ENCODE data around the gene DSC1. TPM values are rescaled to one million over a fixed set of nuclear protein-coding genes. Genes with fewer than 3 reads are reported as not detected.

The DSC1 gene
- polyA plus RNA-seq, 4 donors, result 0.03 TPM; not detected in 3

- H3K27ac ChIP-seq (ENCODE audit: low read depth in 1 of 3, low read length in 2 of 3), result no peak overlapping the region
- H3K4me3 ChIP-seq (ENCODE audit: low read depth in 1 of 3, low read length in 3 of 3), result no peak overlapping the region
- DNase-seq (no peak), FAIRE-seq (no peak)
- WGBS, 3 donors, result 80 to 95% (median 84%) methylated on average over 2 of the region's 2 CpGs
- H3K36me3 ChIP-seq (ENCODE audit: control insufficient read depth in 3 of 3, insufficient read depth in 2 of 3, low read depth in 1 of 3, low read length in 3 of 3), result no peaks in the 10 kb centered on the region
- no peaks in the 10 kb centered on the region for H3K27me3 ChIP-seq (ENCODE audit: control insufficient read depth in 3 of 3, insufficient read depth in 3 of 3, low read length in 3 of 3)
- no peaks in the 10 kb centered on the region for H3K4me1 ChIP-seq (ENCODE audit: control insufficient read depth in 3 of 3, insufficient read depth in 2 of 3, low read depth in 1 of 3, low read length in 2 of 3)
- no peaks in the 10 kb centered on the region for H3K9me3 ChIP-seq (ENCODE audit: control insufficient read depth in 2 of 2, insufficient read depth in 1 of 2, low read depth in 1 of 2, low read length in 1 of 2)
Measured at GRCh38 chr18:31112804-31113203, 49.9 kb downstream of the DSC1 start.

- Histone ChIP-seq H3K36me3 (ENCODE audit: control insufficient read depth in 3 of 3, insufficient read depth in 2 of 3, low read depth in 1 of 3, low read length in 3 of 3) (peaks cover 0 to 2% (median 0%) of the 10 kb centered on the region in 3 donors), H3K27ac (ENCODE audit: low read depth in 1 of 3, low read length in 2 of 3) (no peak overlapping the region), H3K27me3 (ENCODE audit: control insufficient read depth in 3 of 3, insufficient read depth in 3 of 3, low read length in 3 of 3) (peaks cover 0 to 6% (median 0%) of the 10 kb centered on the region in 3 donors), H3K9me3 (ENCODE audit: control insufficient read depth in 2 of 2, insufficient read depth in 1 of 2, low read depth in 1 of 2, low read length in 1 of 2) (no peaks in the 10 kb centered on the region), H3K4me1 (ENCODE audit: control insufficient read depth in 3 of 3, insufficient read depth in 2 of 3, low read depth in 1 of 3, low read length in 2 of 3) (peaks cover 0 to 5% (median 0%) of the 10 kb centered on the region in 3 donors), H3K4me3 (ENCODE audit: low read depth in 1 of 3, low read length in 3 of 3) (no peak overlapping the region)
- FAIRE-seq (no peak), DNase-seq (no peak)
- 86 to 94% (median 92%) methylated on average over 3 of the region's 3 CpGs for WGBS, 3 donors
Measured at GRCh38 chr18:31105733-31106132, 56.9 kb downstream of the DSC1 start.

- peaks cover 0 to 2% (median 0%) of the 10 kb centered on the region in 3 donors for H3K36me3 ChIP-seq (ENCODE audit: control insufficient read depth in 3 of 3, insufficient read depth in 2 of 3, low read depth in 1 of 3, low read length in 3 of 3)
- peaks cover 0 to 7% (median 3%) of the 10 kb centered on the region in 3 donors for H3K27me3 ChIP-seq (ENCODE audit: control insufficient read depth in 3 of 3, insufficient read depth in 3 of 3, low read length in 3 of 3)
- H3K9me3 ChIP-seq (ENCODE audit: control insufficient read depth in 2 of 2, insufficient read depth in 1 of 2, low read depth in 1 of 2, low read length in 1 of 2), result no peaks in the 10 kb centered on the region
- no peak overlapping the region for H3K27ac ChIP-seq (ENCODE audit: low read depth in 1 of 3, low read length in 2 of 3)
- DNase-seq (no peak), FAIRE-seq (no peak)
- H3K4me3 ChIP-seq (ENCODE audit: low read depth in 1 of 3, low read length in 3 of 3), result no peak overlapping the region
- 77 to 91% (median 82%) methylated on average over 3 of the region's 3 CpGs for WGBS, 3 donors
- H3K4me1 ChIP-seq (ENCODE audit: control insufficient read depth in 3 of 3, insufficient read depth in 2 of 3, low read depth in 1 of 3, low read length in 2 of 3), result peaks cover 0 to 10% (median 0%) of the 10 kb centered on the region in 3 donors
Measured at GRCh38 chr18:31104444-31104843, 58.2 kb downstream of the DSC1 start.

DNA sequence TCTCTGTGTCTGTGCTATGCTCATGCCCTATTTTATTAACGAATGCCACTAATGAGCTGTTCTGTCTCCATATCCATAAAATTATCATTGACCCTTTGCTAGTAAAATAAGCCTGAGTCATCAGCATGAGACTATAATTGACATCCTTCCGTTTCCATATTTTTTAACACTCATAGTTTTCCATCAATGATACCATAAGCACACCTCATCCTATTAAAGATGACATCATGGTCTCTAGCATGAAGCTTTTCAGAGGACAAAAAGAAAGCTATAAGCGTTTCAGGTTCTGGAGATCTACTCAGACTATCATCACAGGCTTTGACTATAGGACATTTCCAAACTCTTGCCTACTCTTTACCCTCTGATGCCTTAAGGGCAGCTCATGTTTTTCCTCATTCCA is 59.2 kb downstream of the DSC1 start:
- DNase-seq (peak; percentile 8 to 25), FAIRE-seq (no peak)
- no peak overlapping the region for H3K27ac ChIP-seq (ENCODE audit: low read depth in 1 of 3, low read length in 2 of 3)
- H3K27me3 ChIP-seq (ENCODE audit: control insufficient read depth in 3 of 3, insufficient read depth in 3 of 3, low read length in 3 of 3), result peaks cover 0 to 7% (median 3%) of the 10 kb centered on the region in 3 donors
- peaks cover 0 to 2% (median 0%) of the 10 kb centered on the region in 3 donors for H3K36me3 ChIP-seq (ENCODE audit: control insufficient read depth in 3 of 3, insufficient read depth in 2 of 3, low read depth in 1 of 3, low read length in 3 of 3)
- no peak overlapping the region for H3K4me3 ChIP-seq (ENCODE audit: low read depth in 1 of 3, low read length in 3 of 3)
- 64 to 80% (median 76%) methylated on average over 3 of the region's 3 CpGs for WGBS, 3 donors
- no peaks in the 10 kb centered on the region for H3K9me3 ChIP-seq (ENCODE audit: control insufficient read depth in 2 of 2, insufficient read depth in 1 of 2, low read depth in 1 of 2, low read length in 1 of 2)
- H3K4me1 ChIP-seq (ENCODE audit: control insufficient read depth in 3 of 3, insufficient read depth in 2 of 3, low read depth in 1 of 3, low read length in 2 of 3), result peaks cover 0 to 10% (median 0%) of the 10 kb centered on the region in 3 donors

DNA sequence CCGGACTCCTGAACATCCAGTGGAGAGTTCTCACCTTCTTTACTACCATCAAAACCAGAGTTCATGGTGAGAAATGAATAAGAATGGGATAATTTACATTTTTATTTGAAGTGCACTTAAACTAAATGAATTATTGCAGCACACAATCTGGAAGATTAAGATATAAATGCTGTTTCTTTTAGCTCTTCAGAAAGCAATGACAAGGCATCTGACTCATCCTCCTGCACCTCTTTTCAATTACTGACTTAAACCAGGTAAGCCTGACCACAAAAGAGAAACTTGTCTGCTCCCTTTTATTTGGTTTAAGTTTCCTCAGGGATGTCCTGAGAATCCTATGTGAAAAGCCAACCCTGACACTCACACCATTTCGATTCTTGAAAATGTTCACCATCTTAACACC is 59.7 kb downstream of the DSC1 start:
- Histone ChIP-seq H3K27me3 (ENCODE audit: control insufficient read depth in 3 of 3, insufficient read depth in 3 of 3, low read length in 3 of 3) (peaks cover 0 to 7% (median 3%) of the 10 kb centered on the region in 3 donors), H3K36me3 (ENCODE audit: control insufficient read depth in 3 of 3, insufficient read depth in 2 of 3, low read depth in 1 of 3, low read length in 3 of 3) (peaks cover 0 to 2% (median 0%) of the 10 kb centered on the region in 3 donors), H3K4me3 (ENCODE audit: low read depth in 1 of 3, low read length in 3 of 3) (peak overlapping the region in 1 of 3 donors; percentile 73), H3K27ac (ENCODE audit: low read depth in 1 of 3, low read length in 2 of 3) (peak overlapping the region in 1 of 3 donors; percentile 100), H3K9me3 (ENCODE audit: control insufficient read depth in 2 of 2, insufficient read depth in 1 of 2, low read depth in 1 of 2, low read length in 1 of 2) (no peaks in the 10 kb centered on the region), H3K4me1 (ENCODE audit: control insufficient read depth in 3 of 3, insufficient read depth in 2 of 3, low read depth in 1 of 3, low read length in 2 of 3) (peaks cover 0 to 10% (median 0%) of the 10 kb centered on the region in 3 donors)
- WGBS, 3 donors, result 82 to 90% (median 84%) methylated on average over 2 of the region's 2 CpGs
- no peak for FAIRE-seq
- DNase-seq, result peak in 1 of 2 donors; percentile 29

DNA sequence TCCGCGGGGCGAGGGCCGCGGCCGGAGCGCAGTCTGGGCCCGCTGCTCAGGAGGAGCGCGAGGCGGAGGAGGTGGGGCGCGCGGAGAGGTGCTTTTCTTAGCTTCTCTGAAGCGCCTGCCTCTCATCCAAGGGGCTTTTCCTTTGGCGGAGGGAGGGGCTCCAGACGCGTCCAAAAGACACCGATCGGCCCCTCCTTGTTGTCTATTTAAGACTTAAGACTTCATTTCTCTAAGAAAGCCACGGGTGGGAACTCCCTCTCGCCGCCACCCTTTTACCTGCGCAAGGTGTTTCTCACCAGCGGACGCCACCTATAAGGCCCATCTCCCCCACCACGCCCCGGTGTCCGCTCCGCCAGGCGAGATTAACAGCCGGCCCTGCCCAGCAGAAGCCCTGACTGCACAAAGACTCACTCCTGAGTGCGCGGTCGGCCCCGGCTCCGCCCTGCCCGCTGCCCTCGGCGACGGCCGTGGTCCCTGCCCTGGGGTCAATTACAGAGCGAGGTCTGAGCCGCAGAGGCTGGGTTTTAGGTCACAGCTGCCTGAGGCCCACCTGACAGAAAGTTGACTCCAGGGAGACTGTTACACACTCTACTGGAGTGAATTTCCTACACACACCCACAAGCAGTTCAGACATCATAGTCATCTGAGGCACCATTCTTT is 60.5 kb downstream of the DSC1 start, which contains the start of gene DSC2:
DSC2 (minus strand) TSS at position 397 of the 660 bp plus-strand sequence. CDS start 450 bp downstream, outside the sequence.
- DNase-seq, result peak; percentile 81 to 90
- Histone ChIP-seq H3K4me3 (ENCODE audit: low read depth in 1 of 3, low read length in 3 of 3) (peak within 1 kb of the TSS; percentile 71 to 82 (median 73)), H3K9me3 (ENCODE audit: control insufficient read depth in 2 of 2, insufficient read depth in 1 of 2, low read depth in 1 of 2, low read length in 1 of 2) (no peaks in the 10 kb centered on the region), H3K36me3 (ENCODE audit: control insufficient read depth in 3 of 3, insufficient read depth in 2 of 3, low read depth in 1 of 3, low read length in 3 of 3) (peaks cover 0 to 2% (median 0%) of the 10 kb centered on the region in 3 donors), H3K27ac (ENCODE audit: low read depth in 1 of 3, low read length in 2 of 3) (peak within 1 kb of the TSS; percentile 93 to 100 (median 99)), H3K27me3 (ENCODE audit: control insufficient read depth in 3 of 3, insufficient read depth in 3 of 3, low read length in 3 of 3) (peaks cover 0 to 7% (median 3%) of the 10 kb centered on the region in 3 donors), H3K4me1 (ENCODE audit: control insufficient read depth in 3 of 3, insufficient read depth in 2 of 3, low read depth in 1 of 3, low read length in 2 of 3) (peaks cover 0 to 10% (median 0%) of the 10 kb centered on the region in 3 donors)
- FAIRE-seq, result no peak
- 3 to 8% (median 5%) methylated on average over 40 to 44 of the region's 44 CpGs for WGBS, 3 donors

DNA sequence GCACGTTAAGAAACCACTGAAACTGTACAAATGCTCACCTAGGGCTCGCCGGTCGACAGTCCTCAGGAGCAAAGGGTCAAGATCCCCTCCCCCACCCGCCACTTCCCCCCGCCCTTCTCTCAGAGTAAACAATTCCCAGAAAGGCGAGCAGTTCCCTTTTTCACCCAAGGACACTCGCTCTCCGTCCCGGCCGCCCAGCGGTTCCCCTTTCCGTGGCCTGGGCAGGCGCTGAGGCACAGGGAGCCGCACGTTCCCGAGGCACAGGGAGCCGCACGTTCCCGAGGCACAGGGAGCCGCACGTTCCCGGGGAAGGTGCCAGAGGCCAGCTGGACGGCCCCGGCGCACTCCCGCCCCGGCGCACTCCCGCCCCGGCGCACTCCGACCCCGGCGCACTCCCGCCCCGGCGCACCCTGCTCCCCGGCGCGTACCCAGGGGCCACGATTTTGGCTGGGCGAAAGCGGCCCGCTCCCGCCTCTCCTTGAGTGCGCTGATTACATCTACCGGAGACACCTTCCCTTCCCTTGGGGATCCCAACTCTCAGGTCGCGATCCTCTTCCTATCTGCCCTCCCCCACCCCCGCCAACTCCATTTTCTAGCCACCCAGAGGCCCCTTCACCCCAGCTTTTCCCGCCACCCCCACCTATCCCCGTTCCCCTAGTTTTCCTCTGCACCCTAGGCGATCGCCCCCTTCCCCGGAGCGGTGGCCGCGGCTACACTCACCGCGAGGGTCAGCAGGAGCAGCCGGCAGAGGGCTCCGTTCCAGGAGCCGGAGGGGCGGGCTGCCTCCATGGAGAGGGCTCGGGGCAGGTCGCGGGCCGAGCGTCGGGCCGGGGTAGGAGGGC is 61.3 kb downstream of the DSC1 start:
- Histone ChIP-seq H3K36me3 (ENCODE audit: control insufficient read depth in 3 of 3, insufficient read depth in 2 of 3, low read depth in 1 of 3, low read length in 3 of 3) (no peaks in the 10 kb centered on the region), H3K27ac (ENCODE audit: low read depth in 1 of 3, low read length in 2 of 3) (peak overlapping the region; percentile 93 to 100 (median 99)), H3K9me3 (ENCODE audit: control insufficient read depth in 2 of 2, insufficient read depth in 1 of 2, low read depth in 1 of 2, low read length in 1 of 2) (no peaks in the 10 kb centered on the region), H3K4me1 (ENCODE audit: control insufficient read depth in 3 of 3, insufficient read depth in 2 of 3, low read depth in 1 of 3, low read length in 2 of 3) (peaks cover 0 to 10% (median 0%) of the 10 kb centered on the region in 3 donors), H3K27me3 (ENCODE audit: control insufficient read depth in 3 of 3, insufficient read depth in 3 of 3, low read length in 3 of 3) (peaks cover 0 to 7% (median 3%) of the 10 kb centered on the region in 3 donors), H3K4me3 (ENCODE audit: low read depth in 1 of 3, low read length in 3 of 3) (peak overlapping the region; percentile 71 to 82 (median 73))
- no peak for FAIRE-seq
- DNase-seq, result peak; percentile 81 to 93
- WGBS, 3 donors, result 1 to 2% (median 2%) methylated on average over 65 to 72 of the region's 72 CpGs
